Nephron progenitor cell (in vitro differentiated cells): ENCODE data around the gene PAK2.

ENCODE experiments used
- DNase-seq: peaks from one replicate; pipeline ENCODE4 v3.0.0; 2021
- H3K27ac Mint-ChIP-seq: 2 replicates; pipeline ENCODE4 v1.8.0; 2021; ENCODE audit warnings: mild to moderate bottlenecking, moderate library complexity, mixed read lengths
- H3K27me3 Mint-ChIP-seq: 2 replicates; pipeline ENCODE4 v1.8.0; 2021; ENCODE audit warnings: mild to moderate bottlenecking, low read depth, mixed read lengths; ENCODE audit not compliant: poor library complexity
- H3K36me3 Mint-ChIP-seq: 2 replicates; pipeline ENCODE4 v1.8.0; 2021; ENCODE audit warnings: low read depth, mixed read lengths
- H3K4me1 Mint-ChIP-seq: 2 replicates; pipeline ENCODE4 v1.8.0; 2021; ENCODE audit warnings: mixed read lengths
- H3K4me3 Mint-ChIP-seq: 2 replicates; pipeline ENCODE4 v1.8.0; 2021; ENCODE audit warnings: mild to moderate bottlenecking, moderate library complexity, mixed read lengths
- H3K9me3 Mint-ChIP-seq: 2 replicates; pipeline ENCODE4 v1.8.0; 2021; ENCODE audit warnings: mild to moderate bottlenecking, moderate library complexity, mixed read lengths
- TF ChIP-seq, protein P1 (sequence below): fragments of 200-600 bp; sonication (generic); IDR thresholded peaks from 2 replicates; pipeline ENCODE4 v1.5.0; 2021; ENCODE audit warnings: antibody characterized with exemption

Gene PAK2

DNA sequence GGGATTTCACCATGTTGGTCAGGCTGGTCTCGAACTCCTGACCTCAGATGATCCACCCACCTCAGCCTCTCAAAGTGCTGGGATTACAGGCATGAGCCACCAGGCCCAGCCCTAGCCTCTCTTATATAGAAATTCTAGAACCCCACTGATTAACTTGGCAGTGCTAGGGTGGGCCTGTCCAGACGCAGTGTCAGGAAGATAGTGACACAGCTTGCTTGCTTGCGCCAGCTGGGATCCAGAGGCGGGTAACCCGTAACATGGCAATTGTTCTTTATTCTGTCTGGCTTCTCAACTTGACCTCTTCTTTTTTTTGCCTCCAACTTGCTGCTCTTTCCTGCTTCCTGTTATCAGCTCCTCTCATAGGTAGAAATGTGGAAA lies 43.8 kb upstream of the PAK2 start:
- Mint-ChIP-seq H3K9me3 (no peaks in the 10 kb centered on the region), H3K27me3 (peaks cover 13% of the 10 kb centered on the region), H3K36me3 (no peaks in the 10 kb centered on the region), H3K4me3 (no peak overlapping the region), H3K27ac (no peak overlapping the region), H3K4me1 (no peaks in the 10 kb centered on the region)
- TF ChIP-seq, protein P1, sequence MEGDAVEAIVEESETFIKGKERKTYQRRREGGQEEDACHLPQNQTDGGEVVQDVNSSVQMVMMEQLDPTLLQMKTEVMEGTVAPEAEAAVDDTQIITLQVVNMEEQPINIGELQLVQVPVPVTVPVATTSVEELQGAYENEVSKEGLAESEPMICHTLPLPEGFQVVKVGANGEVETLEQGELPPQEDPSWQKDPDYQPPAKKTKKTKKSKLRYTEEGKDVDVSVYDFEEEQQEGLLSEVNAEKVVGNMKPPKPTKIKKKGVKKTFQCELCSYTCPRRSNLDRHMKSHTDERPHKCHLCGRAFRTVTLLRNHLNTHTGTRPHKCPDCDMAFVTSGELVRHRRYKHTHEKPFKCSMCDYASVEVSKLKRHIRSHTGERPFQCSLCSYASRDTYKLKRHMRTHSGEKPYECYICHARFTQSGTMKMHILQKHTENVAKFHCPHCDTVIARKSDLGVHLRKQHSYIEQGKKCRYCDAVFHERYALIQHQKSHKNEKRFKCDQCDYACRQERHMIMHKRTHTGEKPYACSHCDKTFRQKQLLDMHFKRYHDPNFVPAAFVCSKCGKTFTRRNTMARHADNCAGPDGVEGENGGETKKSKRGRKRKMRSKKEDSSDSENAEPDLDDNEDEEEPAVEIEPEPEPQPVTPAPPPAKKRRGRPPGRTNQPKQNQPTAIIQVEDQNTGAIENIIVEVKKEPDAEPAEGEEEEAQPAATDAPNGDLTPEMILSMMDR = no peak
- no peak for DNase-seq

DNA sequence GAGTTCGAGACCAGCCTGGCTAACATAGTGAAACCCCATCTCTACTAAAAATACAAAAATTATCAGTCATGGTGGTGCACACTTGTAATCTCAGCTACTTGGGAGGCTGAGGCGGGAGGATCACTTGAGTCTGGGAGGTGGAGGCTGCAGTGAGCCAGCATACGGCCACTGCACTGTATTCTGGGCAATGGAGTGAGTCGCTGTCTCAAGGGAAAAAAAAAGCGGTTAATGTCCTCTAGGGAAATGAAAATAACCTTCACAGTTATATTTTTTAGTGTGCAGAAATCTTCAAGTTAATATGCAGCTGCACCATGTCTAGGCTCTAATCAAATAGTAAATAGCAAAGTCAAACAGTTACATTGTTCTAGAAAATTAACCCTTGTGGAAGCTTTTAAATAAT lies 42.4 kb upstream of the PAK2 start:
- TF ChIP-seq, protein P1 = no peak
- Mint-ChIP-seq H3K9me3 (no peaks in the 10 kb centered on the region), H3K4me3 (no peak overlapping the region), H3K36me3 (no peaks in the 10 kb centered on the region), H3K27me3 (peaks cover 6% of the 10 kb centered on the region), H3K4me1 (no peaks in the 10 kb centered on the region), H3K27ac (no peak overlapping the region)
- no peak for DNase-seq

DNA sequence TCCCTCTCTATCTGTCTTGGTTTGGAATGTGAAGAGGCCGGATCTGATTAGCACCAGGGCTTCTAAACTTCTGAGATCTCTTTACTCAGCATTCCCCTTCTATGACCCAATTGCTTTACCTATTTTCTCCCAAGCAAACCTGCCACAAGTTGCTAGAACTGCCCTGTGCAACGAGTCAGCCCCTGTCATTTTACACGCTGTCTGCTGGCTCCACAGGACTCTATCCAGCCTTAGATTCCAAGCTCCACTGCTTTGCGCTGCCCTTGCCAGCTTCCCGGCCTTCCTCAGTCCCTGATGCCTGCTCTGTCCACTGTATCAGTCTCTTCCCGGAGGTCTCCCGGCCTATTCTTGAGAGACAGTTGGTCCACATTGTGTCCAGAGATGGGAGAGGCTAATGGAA lies 39.9 kb upstream of the PAK2 start:
- H3K4me1 Mint-ChIP-seq = no peaks in the 10 kb centered on the region
- no peaks in the 10 kb centered on the region for H3K36me3 Mint-ChIP-seq
- TF ChIP-seq, protein P1 = no peak
- peak overlapping the region; percentile 31 for H3K27ac Mint-ChIP-seq
- no peaks in the 10 kb centered on the region for H3K9me3 Mint-ChIP-seq
- DNase-seq = no peak
- no peak overlapping the region for H3K4me3 Mint-ChIP-seq
- peaks cover 5% of the 10 kb centered on the region for H3K27me3 Mint-ChIP-seq

DNA sequence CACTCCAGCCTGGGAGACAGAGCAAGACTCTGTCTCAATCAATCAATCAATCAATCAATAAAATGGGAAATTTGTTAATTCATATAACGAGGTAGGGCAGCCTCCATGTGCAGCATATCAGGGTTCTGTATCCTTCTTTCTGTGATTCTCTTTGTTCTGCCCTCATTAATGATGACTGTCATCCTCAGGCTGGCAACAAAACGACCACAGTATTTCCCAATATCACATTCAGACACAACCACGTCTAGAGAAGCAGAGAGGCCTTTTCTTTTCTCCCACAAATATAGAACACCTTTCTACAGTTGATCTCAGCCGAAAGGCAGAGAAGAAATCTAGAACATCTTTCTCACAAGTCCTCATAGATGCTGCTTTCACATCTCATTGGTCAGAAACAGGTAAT lies 38.9 kb upstream of the PAK2 start:
- no peak for DNase-seq
- H3K36me3 Mint-ChIP-seq = no peaks in the 10 kb centered on the region
- TF ChIP-seq, protein P1 = no peak
- H3K27ac Mint-ChIP-seq = no peak overlapping the region
- H3K4me3 Mint-ChIP-seq = no peak overlapping the region
- no peaks in the 10 kb centered on the region for H3K4me1 Mint-ChIP-seq
- no peaks in the 10 kb centered on the region for H3K9me3 Mint-ChIP-seq
- peaks cover 5% of the 10 kb centered on the region for H3K27me3 Mint-ChIP-seq

DNA sequence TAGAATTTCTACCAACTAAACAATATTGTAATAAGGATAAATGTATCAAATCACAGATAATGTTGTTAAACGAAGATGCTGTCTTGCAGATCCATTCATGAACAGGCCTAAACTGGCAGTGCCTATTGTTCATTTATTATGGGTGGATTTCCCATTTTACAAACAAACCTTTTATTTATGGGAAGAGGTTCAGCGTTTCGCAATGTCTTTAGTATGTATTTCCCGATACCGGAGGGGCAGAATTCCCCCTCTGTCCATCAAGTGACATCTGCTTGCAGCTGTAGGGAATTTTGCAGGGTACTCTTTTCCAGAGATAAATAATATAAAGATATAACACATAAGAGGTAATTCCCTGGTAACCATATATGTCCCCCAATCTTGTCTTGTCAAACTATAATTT lies 33.3 kb upstream of the PAK2 start:
- Mint-ChIP-seq H3K4me1 (peaks cover 2% of the 10 kb centered on the region), H3K9me3 (no peaks in the 10 kb centered on the region), H3K27ac (no peak overlapping the region), H3K4me3 (no peak overlapping the region), H3K36me3 (no peaks in the 10 kb centered on the region), H3K27me3 (peaks cover 10% of the 10 kb centered on the region)
- DNase-seq = no peak
- TF ChIP-seq, protein P1 = no peak

DNA sequence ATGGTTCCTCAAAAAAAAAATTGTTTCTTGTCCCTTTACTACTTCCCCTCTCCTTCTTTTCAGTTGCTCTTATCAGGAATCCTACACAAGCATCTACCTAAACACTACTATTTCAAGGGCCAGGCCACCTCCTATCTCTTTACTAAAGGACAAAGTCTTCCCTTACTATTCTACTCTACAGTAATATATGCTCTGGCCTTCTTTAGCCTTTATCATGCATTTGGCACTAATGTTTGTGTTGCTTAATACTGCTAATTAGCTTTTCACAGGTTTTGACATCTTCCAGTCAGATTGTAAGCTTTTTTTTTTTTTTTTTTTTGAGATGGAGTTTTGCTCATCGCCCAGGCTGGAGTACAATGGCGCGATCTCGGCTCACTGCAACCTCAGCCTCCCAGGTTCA lies 32.9 kb upstream of the PAK2 start:
- H3K4me3 Mint-ChIP-seq = no peak overlapping the region
- no peaks in the 10 kb centered on the region for H3K9me3 Mint-ChIP-seq
- DNase-seq = no peak
- no peak overlapping the region for H3K27ac Mint-ChIP-seq
- H3K36me3 Mint-ChIP-seq = no peaks in the 10 kb centered on the region
- H3K27me3 Mint-ChIP-seq = peaks cover 10% of the 10 kb centered on the region
- TF ChIP-seq, protein P1 = no peak
- H3K4me1 Mint-ChIP-seq = peaks cover 6% of the 10 kb centered on the region
